HCT116 (cell line): Measurements from ENCODE around the gene PRRG4. TPM values are rescaled to one million over a fixed set of nuclear protein-coding genes. Genes with fewer than 3 reads are reported as not detected.

Experiments
- ATAC-seq: fragments of 200-7000 bp; cut with Tn5 transposase; 2 replicates; pipeline ENCODE4 v1.9.1; 2020; ENCODE audit warnings: mild to moderate bottlenecking, moderate library complexity
- BruUV-seq: library from RNA; stranded (reverse); fragments of 400-500 nt; replicated peaks from 2 replicates; lab custom pipeline; 2021; lab: Mats Ljungman, UMichigan
- CTCF ChIA-PET: fragments of 300-600 bp; sonication (Branson Sonifier 250); formaldehyde crosslinking; loops from one replicate; lab custom pipeline; 2021; ENCODE audit warnings: antibody characterized with exemption; lab: Charles Lee
- POLR2A ChIA-PET: fragments of 300-600, 350-600 bp; sonication (Branson Sonifier 250); formaldehyde crosslinking; loops from one replicate; lab custom pipeline; 2021; ENCODE audit warnings: antibody characterized with exemption; lab: Charles Lee
- RAD21 ChIA-PET, 2 experiments: fragments of 300-600 bp; sonication (Branson Sonifier 250); formaldehyde crosslinking; loops; one replicate each; lab custom pipeline; 2023; ENCODE audit warnings: low total read pairs in 2 of 2; ENCODE audit not compliant: uncharacterized antibody in 2 of 2, unreplicated experiment in 2 of 2, low non-redundant PET in 1 of 2; lab: Charles Lee
- DNase-seq: peaks from one replicate; pipeline ENCODE4 v3.0.0-alpha.2; 2010; ENCODE audit warnings: low read depth, low spot score
- H2AFZ ChIP-seq: fragments of 200-600 bp; shearing (Covaris generic), sonication (generic); 2 replicates; pipeline ENCODE4 v1.6.1; 2017; ENCODE audit warnings: low read depth, mixed run types, mixed read lengths, antibody characterized with exemption, low read length; ENCODE audit not compliant: poor library complexity, severe bottlenecking
- H3K27ac ChIP-seq: 2 replicates; pipeline ENCODE4 v1.5.1; 2012; ENCODE audit warnings: low read depth, low read length
- H3K27me3 ChIP-seq: fragments of 200-600 bp; sonication (generic); 2 replicates; pipeline ENCODE4 v1.6.1; 2016; ENCODE audit warnings: mixed run types, low read length, mixed read lengths; ENCODE audit not compliant: insufficient read depth
- H3K36me3 ChIP-seq, 2 experiments: fragments of 200-500 bp in 1 of 2; fragments of 200-600 bp in 1 of 2; sonication (Bioruptor generic) in 1 of 2; sonication (generic) in 1 of 2; 2 replicates each; pipeline versions ENCODE4 v1.5.1 to v1.6.1; 2014 to 2016; ENCODE audit warnings: low read length in 2 of 2, inconsistent platforms in 1 of 2, mixed read lengths in 1 of 2, mixed run types in 1 of 2; ENCODE audit not compliant: insufficient read depth in 2 of 2, control insufficient read depth in 1 of 2
- H3K4me1 ChIP-seq, 2 experiments: fragments of 200-600 bp in 1 of 2; sonication (generic) in 1 of 2; 2 replicates each; pipeline versions ENCODE4 v1.5.1 to v1.6.1; 2012 to 2017; ENCODE audit warnings: low read length in 2 of 2, inconsistent platforms in 1 of 2, mild to moderate bottlenecking in 1 of 2, mixed read lengths in 1 of 2, mixed run types in 1 of 2, moderate library complexity in 1 of 2; ENCODE audit not compliant: insufficient read depth in 2 of 2, control insufficient read depth in 1 of 2
- H3K4me2 ChIP-seq: fragments of 200-600 bp; sonication (generic); 2 replicates; pipeline ENCODE4 v1.6.1; 2017; ENCODE audit warnings: mixed run types, low read length, mixed read lengths
- H3K4me3 ChIP-seq, 2 experiments: fragments of 200-600 bp in 1 of 2; sonication (generic) in 1 of 2; replicated peaks in 1 of 2; 2 replicates each; pipeline ENCODE4 v1.5.1; 2011 to 2016; ENCODE audit warnings: low read length in 2 of 2, control low read depth in 1 of 2, low read depth in 1 of 2, mild to moderate bottlenecking in 1 of 2, mixed read lengths in 1 of 2, mixed run types in 1 of 2
- H3K79me2 ChIP-seq: fragments of 200-600 bp; sonication (generic); 2 replicates; pipeline ENCODE4 v1.6.1; 2017; ENCODE audit warnings: mild to moderate bottlenecking, mixed run types, low read length, moderate library complexity, mixed read lengths; ENCODE audit not compliant: insufficient read depth
- H3K9ac ChIP-seq: fragments of 200-600 bp; sonication (generic); 2 replicates; pipeline ENCODE4 v1.6.1; 2016; ENCODE audit warnings: low read length, mixed read lengths
- H3K9me2 ChIP-seq: fragments of 200-600 bp; sonication (generic), shearing (Covaris generic); 2 replicates; pipeline ENCODE4 v1.6.1; 2017; ENCODE audit warnings: mixed run types, mild to moderate bottlenecking, moderate library complexity; ENCODE audit not compliant: insufficient read depth
- H3K9me3 ChIP-seq, 2 experiments: fragments of 200-500 bp in 1 of 2; fragments of 200-600 bp in 1 of 2; sonication (Bioruptor generic) in 1 of 2; sonication (generic) in 1 of 2; 2 replicates each; pipeline ENCODE4 v1.6.1; 2014 to 2017; ENCODE audit warnings: low read length in 2 of 2, mixed read lengths in 2 of 2, inconsistent platforms in 1 of 2, low read depth in 1 of 2, mild to moderate bottlenecking in 1 of 2, mixed run types in 1 of 2, moderate library complexity in 1 of 2; ENCODE audit not compliant: control insufficient read depth in 1 of 2, insufficient read depth in 1 of 2
- H4K20me1 ChIP-seq: fragments of 200-600 bp; sonication (generic), shearing (Covaris generic); 2 replicates; pipeline ENCODE4 v1.6.1; 2017; ENCODE audit warnings: mixed run types, mild to moderate bottlenecking, moderate library complexity; ENCODE audit not compliant: insufficient read depth
- CBX3 ChIP-seq: IDR thresholded peaks from 2 replicates; pipeline ENCODE4 v1.6.1; 2012; ENCODE audit warnings: low read depth
- CEBPB ChIP-seq: IDR thresholded peaks from 2 replicates; pipeline ENCODE4 v1.6.1; 2012; ENCODE audit warnings: low read depth
- EGR1 ChIP-seq: IDR thresholded peaks from 2 replicates; pipeline ENCODE4 v1.6.1; 2012; ENCODE audit warnings: low read depth
- ELF1 ChIP-seq: IDR thresholded peaks from 2 replicates; pipeline ENCODE4 v1.6.1; 2012; ENCODE audit warnings: low read depth, borderline replicate concordance
- EZH2 ChIP-seq: fragments of 200-600 bp; sonication (generic); IDR thresholded peaks from 2 replicates; pipeline ENCODE4 v1.6.1; 2017; ENCODE audit warnings: antibody characterized with exemption, mixed run types
- FOSL1 ChIP-seq: IDR thresholded peaks from 2 replicates; pipeline ENCODE4 v1.6.1; 2012; ENCODE audit warnings: low read depth
- JUND ChIP-seq: IDR thresholded peaks from 2 replicates; pipeline ENCODE4 v1.6.1; 2012
- POLR2A ChIP-seq: IDR thresholded peaks from 2 replicates; pipeline ENCODE4 v1.7.0; 2011; ENCODE audit warnings: borderline replicate concordance; ENCODE audit not compliant: insufficient read depth, insufficient read length; ENCODE audit errors: extremely low read depth
- POLR2AphosphoS5 ChIP-seq: IDR thresholded peaks from 2 replicates; pipeline ENCODE4 v1.6.1; 2011; ENCODE audit warnings: mild to moderate bottlenecking, low read depth, low read length, moderate library complexity
- SIN3A ChIP-seq: IDR thresholded peaks from 2 replicates; pipeline ENCODE4 v1.6.1; 2012; ENCODE audit warnings: low read depth
- SP1 ChIP-seq: IDR thresholded peaks from 2 replicates; pipeline ENCODE4 v1.6.1; 2012; ENCODE audit warnings: low read depth
- SRF ChIP-seq: IDR thresholded peaks from 2 replicates; pipeline ENCODE4 v1.6.1; 2012; ENCODE audit warnings: low read depth
- TCF7L2 ChIP-seq: IDR thresholded peaks from 2 replicates; pipeline ENCODE4 v1.7.0; 2011; ENCODE audit warnings: borderline replicate concordance, inconsistent platforms; ENCODE audit not compliant: insufficient read depth, insufficient read length; ENCODE audit errors: extremely low read depth
- YY1 ChIP-seq: IDR thresholded peaks from 2 replicates; pipeline ENCODE4 v1.6.1; 2011; ENCODE audit warnings: low read length, low read depth, moderate library complexity, mild to moderate bottlenecking; ENCODE audit not compliant: insufficient replicate concordance; ENCODE audit errors: extremely low read depth
- ZFX ChIP-seq: fragments of 450-650 bp; IDR thresholded peaks from 2 replicates; pipeline ENCODE4 v1.6.1; 2017
- ZNF274 ChIP-seq: fragments of 200-500 bp; sonication (Bioruptor generic); IDR thresholded peaks from 2 replicates; pipeline ENCODE4 v1.6.1; 2014; ENCODE audit warnings: mild to moderate bottlenecking, low read depth, low read length, inconsistent platforms
- intact Hi-C: fragments of 100-400 bp; cut with micrococcal nuclease; formaldehyde crosslinking; loops from 2 replicates; pipeline ENCODE4 v1.10.0; 2022
- total RNA-seq: library from RNA; stranded (reverse); gene quantifications from one replicate; pipeline ENCODE4 v1.2.1, GENCODE V29; 2021; ENCODE audit not compliant: unreplicated experiment
- TF ChIP-seq, protein P1 (sequence below): IDR thresholded peaks from 2 replicates; pipeline ENCODE4 v1.6.1; 2012
- TF ChIP-seq, protein P2 (sequence below): IDR thresholded peaks from 2 replicates; pipeline ENCODE4 v1.6.1; 2011; ENCODE audit warnings: mild to moderate bottlenecking, low read length, moderate library complexity; ENCODE audit not compliant: insufficient replicate concordance; ENCODE audit errors: extremely low read depth
- TF ChIP-seq, protein P3 (sequence below): IDR thresholded peaks from 2 replicates; pipeline ENCODE4 v1.6.1; 2012; ENCODE audit warnings: low read depth
- TF ChIP-seq, protein P4 (sequence below), 3 experiments: fragments of 200-600 bp in 1 of 3; sonication (generic) in 1 of 3; IDR thresholded peaks in 2 of 3; conservative IDR thresholded peaks in 1 of 3; 2 replicates each; pipeline ENCODE4 v1.5.1; 2012 to 2017; ENCODE audit warnings: low read depth in 2 of 3, low read length in 2 of 3, antibody characterized with exemption in 1 of 3, borderline replicate concordance in 1 of 3, control low read depth in 1 of 3, mild to moderate bottlenecking in 1 of 3, mixed read lengths in 1 of 3, mixed run types in 1 of 3, moderate library complexity in 1 of 3; ENCODE audit not compliant: insufficient read depth in 1 of 3

The PRRG4 gene
- total RNA-seq, 1 experiment from 2014 or later = 5.4 TPM

DNA sequence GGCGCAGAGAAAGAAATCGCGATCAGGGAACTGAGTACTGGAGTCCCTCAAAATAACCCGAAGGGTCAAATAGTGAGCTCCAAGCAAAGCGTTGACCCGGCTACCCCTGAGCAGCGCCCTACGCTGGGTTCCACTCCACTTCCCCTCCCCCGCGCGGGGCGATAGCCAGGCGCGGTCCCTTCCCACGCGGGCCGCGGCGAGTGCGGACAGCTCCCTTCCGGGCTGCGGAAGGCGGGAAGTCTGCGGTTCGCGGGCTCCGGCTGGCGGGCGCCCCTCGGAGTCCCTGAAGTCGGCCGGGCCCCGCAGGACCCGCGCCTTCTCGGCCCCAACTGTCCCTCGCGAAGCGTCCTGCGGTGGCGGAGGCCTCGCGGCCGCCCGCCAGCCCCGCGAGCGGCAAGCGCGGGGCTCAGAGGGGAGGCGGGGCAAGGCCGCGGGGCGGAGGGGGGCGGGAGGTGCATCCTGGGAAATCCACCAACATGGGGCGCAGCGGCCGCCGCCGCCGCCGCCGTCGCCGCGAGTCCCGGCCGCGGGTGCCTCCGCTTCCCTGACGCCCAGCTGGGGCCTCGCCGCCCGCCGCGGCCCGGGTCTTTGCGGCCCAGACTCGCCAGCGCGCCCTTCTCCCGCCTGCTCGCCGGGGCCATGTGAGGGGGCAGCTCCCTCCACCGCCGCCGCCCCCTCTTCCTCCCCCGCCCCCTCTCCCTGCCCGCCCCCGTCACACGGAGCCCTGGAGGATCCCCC, 62.8 kb downstream of the PRRG4 start, which contains the start of gene QSER1:
TSS of gene QSER1 (plus strand) at position 457 of the 738 bp plus-strand sequence. CDS start 315 bp downstream, outside the sequence.
- Histone ChIP-seq H3K4me1 (peaks cover 0 to 21% of the 10 kb centered on the region in 2 experiments; a peak in 3 of 4 replicates), H3K4me2 (peak within 1 kb of the TSS; percentile 85), H3K27me3 (no peaks in the 10 kb centered on the region), H3K9me3 (no peaks in the 10 kb centered on the region), H2AFZ (no peak within 1 kb of the TSS), H3K27ac (peak within 1 kb of the TSS; percentile 90), H4K20me1 (no peaks in the 10 kb centered on the region; the same call in 1 of the 2 replicates), H3K36me3 (no peaks in the 10 kb centered on the region), H3K4me3 (peak within 1 kb of the TSS; percentile 85 to 91), H3K9me2 (no peaks in the 10 kb centered on the region), H3K9ac (peak within 1 kb of the TSS; percentile 98), H3K79me2 (peaks cover 45% of the 10 kb centered on the region)
- ChIA-PET POLR2A (no interaction called here), CTCF (no interaction called here), RAD21 (no interaction called here)
- DNase-seq (no peak), ATAC-seq (peak; percentile 70)
- no TSS peak for BruUV-seq
- intact Hi-C loops = no loop called here
- TF ChIP-seq, protein P1, sequence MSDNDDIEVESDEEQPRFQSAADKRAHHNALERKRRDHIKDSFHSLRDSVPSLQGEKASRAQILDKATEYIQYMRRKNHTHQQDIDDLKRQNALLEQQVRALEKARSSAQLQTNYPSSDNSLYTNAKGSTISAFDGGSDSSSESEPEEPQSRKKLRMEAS = peak; percentile 49; the same call in 1 of the 2 replicates
- TF ChIP-seq ZNF274 (no peak), SIN3A (peak; percentile 38; the same call in 1 of the 2 replicates), ELF1 (no peak), EGR1 (peak; percentile 47), FOSL1 (no peak), EZH2 (no peak), CEBPB (no peak), ZFX (peak; percentile 74), TCF7L2 (no peak), JUND (no peak), CBX3 (no peak), POLR2AphosphoS5 (peak; percentile 92), SRF (no peak), POLR2A (peak; percentile 80), SP1 (no peak; the same call in 1 of the 2 replicates), YY1 (no peak)
- TF ChIP-seq, protein P2, sequence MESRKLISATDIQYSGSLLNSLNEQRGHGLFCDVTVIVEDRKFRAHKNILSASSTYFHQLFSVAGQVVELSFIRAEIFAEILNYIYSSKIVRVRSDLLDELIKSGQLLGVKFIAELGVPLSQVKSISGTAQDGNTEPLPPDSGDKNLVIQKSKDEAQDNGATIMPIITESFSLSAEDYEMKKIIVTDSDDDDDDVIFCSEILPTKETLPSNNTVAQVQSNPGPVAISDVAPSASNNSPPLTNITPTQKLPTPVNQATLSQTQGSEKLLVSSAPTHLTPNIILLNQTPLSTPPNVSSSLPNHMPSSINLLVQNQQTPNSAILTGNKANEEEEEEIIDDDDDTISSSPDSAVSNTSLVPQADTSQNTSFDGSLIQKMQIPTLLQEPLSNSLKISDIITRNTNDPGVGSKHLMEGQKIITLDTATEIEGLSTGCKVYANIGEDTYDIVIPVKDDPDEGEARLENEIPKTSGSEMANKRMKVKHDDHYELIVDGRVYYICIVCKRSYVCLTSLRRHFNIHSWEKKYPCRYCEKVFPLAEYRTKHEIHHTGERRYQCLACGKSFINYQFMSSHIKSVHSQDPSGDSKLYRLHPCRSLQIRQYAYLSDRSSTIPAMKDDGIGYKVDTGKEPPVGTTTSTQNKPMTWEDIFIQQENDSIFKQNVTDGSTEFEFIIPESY = no peak
- TF ChIP-seq, protein P3, sequence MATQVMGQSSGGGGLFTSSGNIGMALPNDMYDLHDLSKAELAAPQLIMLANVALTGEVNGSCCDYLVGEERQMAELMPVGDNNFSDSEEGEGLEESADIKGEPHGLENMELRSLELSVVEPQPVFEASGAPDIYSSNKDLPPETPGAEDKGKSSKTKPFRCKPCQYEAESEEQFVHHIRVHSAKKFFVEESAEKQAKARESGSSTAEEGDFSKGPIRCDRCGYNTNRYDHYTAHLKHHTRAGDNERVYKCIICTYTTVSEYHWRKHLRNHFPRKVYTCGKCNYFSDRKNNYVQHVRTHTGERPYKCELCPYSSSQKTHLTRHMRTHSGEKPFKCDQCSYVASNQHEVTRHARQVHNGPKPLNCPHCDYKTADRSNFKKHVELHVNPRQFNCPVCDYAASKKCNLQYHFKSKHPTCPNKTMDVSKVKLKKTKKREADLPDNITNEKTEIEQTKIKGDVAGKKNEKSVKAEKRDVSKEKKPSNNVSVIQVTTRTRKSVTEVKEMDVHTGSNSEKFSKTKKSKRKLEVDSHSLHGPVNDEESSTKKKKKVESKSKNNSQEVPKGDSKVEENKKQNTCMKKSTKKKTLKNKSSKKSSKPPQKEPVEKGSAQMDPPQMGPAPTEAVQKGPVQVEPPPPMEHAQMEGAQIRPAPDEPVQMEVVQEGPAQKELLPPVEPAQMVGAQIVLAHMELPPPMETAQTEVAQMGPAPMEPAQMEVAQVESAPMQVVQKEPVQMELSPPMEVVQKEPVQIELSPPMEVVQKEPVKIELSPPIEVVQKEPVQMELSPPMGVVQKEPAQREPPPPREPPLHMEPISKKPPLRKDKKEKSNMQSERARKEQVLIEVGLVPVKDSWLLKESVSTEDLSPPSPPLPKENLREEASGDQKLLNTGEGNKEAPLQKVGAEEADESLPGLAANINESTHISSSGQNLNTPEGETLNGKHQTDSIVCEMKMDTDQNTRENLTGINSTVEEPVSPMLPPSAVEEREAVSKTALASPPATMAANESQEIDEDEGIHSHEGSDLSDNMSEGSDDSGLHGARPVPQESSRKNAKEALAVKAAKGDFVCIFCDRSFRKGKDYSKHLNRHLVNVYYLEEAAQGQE = no peak
- TF ChIP-seq, protein P4, sequence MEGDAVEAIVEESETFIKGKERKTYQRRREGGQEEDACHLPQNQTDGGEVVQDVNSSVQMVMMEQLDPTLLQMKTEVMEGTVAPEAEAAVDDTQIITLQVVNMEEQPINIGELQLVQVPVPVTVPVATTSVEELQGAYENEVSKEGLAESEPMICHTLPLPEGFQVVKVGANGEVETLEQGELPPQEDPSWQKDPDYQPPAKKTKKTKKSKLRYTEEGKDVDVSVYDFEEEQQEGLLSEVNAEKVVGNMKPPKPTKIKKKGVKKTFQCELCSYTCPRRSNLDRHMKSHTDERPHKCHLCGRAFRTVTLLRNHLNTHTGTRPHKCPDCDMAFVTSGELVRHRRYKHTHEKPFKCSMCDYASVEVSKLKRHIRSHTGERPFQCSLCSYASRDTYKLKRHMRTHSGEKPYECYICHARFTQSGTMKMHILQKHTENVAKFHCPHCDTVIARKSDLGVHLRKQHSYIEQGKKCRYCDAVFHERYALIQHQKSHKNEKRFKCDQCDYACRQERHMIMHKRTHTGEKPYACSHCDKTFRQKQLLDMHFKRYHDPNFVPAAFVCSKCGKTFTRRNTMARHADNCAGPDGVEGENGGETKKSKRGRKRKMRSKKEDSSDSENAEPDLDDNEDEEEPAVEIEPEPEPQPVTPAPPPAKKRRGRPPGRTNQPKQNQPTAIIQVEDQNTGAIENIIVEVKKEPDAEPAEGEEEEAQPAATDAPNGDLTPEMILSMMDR (IDR thresholded peaks at IDR 0.05 in 2 of 3, conservative IDR thresholded peaks at IDR 0.05 in 1 of 3; ENCODE audit: borderline replicate concordance in 1 of 3, insufficient read depth in 1 of 3, low read depth in 2 of 3, low read length in 2 of 3) = no peak
